ENCODE measurements around the gene CIT.
A peak's percentile ranks its signal among the peaks of the same experiment; 100 is the strongest.

GRCh38 chr12:119667577-119668323, 209.4 kb downstream of the CIT start, which contains the start of gene PRKAB1:
- TF ChIP-seq, protein P1, sequence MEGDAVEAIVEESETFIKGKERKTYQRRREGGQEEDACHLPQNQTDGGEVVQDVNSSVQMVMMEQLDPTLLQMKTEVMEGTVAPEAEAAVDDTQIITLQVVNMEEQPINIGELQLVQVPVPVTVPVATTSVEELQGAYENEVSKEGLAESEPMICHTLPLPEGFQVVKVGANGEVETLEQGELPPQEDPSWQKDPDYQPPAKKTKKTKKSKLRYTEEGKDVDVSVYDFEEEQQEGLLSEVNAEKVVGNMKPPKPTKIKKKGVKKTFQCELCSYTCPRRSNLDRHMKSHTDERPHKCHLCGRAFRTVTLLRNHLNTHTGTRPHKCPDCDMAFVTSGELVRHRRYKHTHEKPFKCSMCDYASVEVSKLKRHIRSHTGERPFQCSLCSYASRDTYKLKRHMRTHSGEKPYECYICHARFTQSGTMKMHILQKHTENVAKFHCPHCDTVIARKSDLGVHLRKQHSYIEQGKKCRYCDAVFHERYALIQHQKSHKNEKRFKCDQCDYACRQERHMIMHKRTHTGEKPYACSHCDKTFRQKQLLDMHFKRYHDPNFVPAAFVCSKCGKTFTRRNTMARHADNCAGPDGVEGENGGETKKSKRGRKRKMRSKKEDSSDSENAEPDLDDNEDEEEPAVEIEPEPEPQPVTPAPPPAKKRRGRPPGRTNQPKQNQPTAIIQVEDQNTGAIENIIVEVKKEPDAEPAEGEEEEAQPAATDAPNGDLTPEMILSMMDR (IDR thresholded peaks at IDR 0.05), result peak; percentile 96
- peak; percentile 48 for TF ChIP-seq EZH2 (IDR thresholded peaks at IDR 0.05)
- TF ChIP-seq EZH2phosphoT487 (IDR thresholded peaks at IDR 0.05), result no peak

Measured in neural progenitor cell (in vitro differentiated cells).